ENCODE data around the gene TMEM50A.
A peak's percentile ranks its signal among the peaks of the same experiment; 100 is the strongest.
"Not testable (repeated sequence)": the region's sequence is repeated elsewhere in the genome, so short reads cannot be mapped to it uniquely, and the experiment has no call there.

TMEM50A gene

GRCh38 chr1:25337483-25338187 lies 499 bp upstream of the TMEM50A start:
- not testable (repeated sequence) for DNase-seq

GRCh38 chr1:25338986-25339385 lies 852 bp downstream of the TMEM50A start:
- peak; percentile 72 for DNase-seq

GRCh38 chr1:25341746-25342145 lies 3.6 kb downstream of the TMEM50A start:
- DNase-seq, result no peak

- DNase-seq, result no peak
Measured at GRCh38 chr1:25342846-25343245, 4.7 kb downstream of the TMEM50A start.

GRCh38 chr1:25343872-25344271 lies 5.7 kb downstream of the TMEM50A start:
- no peak for DNase-seq

- no peak for DNase-seq
Measured at GRCh38 chr1:25347556-25347955, 9.4 kb downstream of the TMEM50A start.

- no peak for DNase-seq
Measured at GRCh38 chr1:25349606-25350005, 11.5 kb downstream of the TMEM50A start.

GRCh38 chr1:25355841-25356395 lies 17.8 kb downstream of the TMEM50A start:
- DNase-seq, result no peak

GRCh38 chr1:25356441-25356840 lies 18.3 kb downstream of the TMEM50A start:
- DNase-seq, result no peak

- no peak for DNase-seq
Measured at GRCh38 chr1:25356848-25357247, 18.7 kb downstream of the TMEM50A start.

- DNase-seq, result no peak
Measured at GRCh38 chr1:25360596-25361581, 22.8 kb downstream of the TMEM50A start.

- no peak for DNase-seq
Measured at GRCh38 chr1:25361901-25362300, 23.8 kb downstream of the TMEM50A start.

- not testable (repeated sequence) for DNase-seq
Measured at GRCh38 chr1:25362634-25363559, 24.8 kb downstream of the TMEM50A start.

GRCh38 chr1:25369241-25369640 lies 31.1 kb downstream of the TMEM50A start:
- no peak for DNase-seq

GRCh38 chr1:25369691-25370271 lies 31.6 kb downstream of the TMEM50A start:
- not testable (repeated sequence) for DNase-seq

- not testable (repeated sequence) for DNase-seq
Measured at GRCh38 chr1:25371757-25372156, 33.6 kb downstream of the TMEM50A start.

GRCh38 chr1:25378367-25378766 lies 40.2 kb downstream of the TMEM50A start:
- not testable (repeated sequence) for DNase-seq

GRCh38 chr1:25382543-25382942 lies 44.4 kb downstream of the TMEM50A start:
- DNase-seq, result not testable (repeated sequence)

GRCh38 chr1:25383090-25383489 lies 45.0 kb downstream of the TMEM50A start:
- DNase-seq, result not testable (repeated sequence)

GRCh38 chr1:25383875-25384274 lies 45.7 kb downstream of the TMEM50A start:
- not testable (repeated sequence) for DNase-seq

- DNase-seq, result not testable (repeated sequence)
Measured at GRCh38 chr1:25387096-25387495, 49.0 kb downstream of the TMEM50A start.

- DNase-seq, result peak; percentile 77
Measured at GRCh38 chr1:25388691-25389090, 50.6 kb downstream of the TMEM50A start.

Data from DMS79 treated with DMSO at 0.1 percent for 48 hours (cell line).